GM23338 (cell line): ENCODE results near the gene TMEM39A. TPM values are rescaled to one million over a fixed set of nuclear protein-coding genes. Genes with fewer than 3 reads are reported as not detected.
A peak's percentile ranks its signal among the peaks of the same experiment; 100 is the strongest.

Experiments
- ATAC-seq: fragments of 200-7000 bp; cut with Tn5 transposase; 3 replicates; pipeline ENCODE4 v1.9.1; 2020
- DNase-seq: peaks from one replicate; pipeline ENCODE4 v3.0.0-alpha.2; 2015; ENCODE audit warnings: low spot score
- H2AFZ ChIP-seq: fragments of 200-600 bp; sonication (generic); 2 replicates; pipeline ENCODE4 v1.8.0; 2016; ENCODE audit warnings: antibody characterized with exemption, mild to moderate bottlenecking, moderate library complexity
- H3F3A ChIP-seq: fragments of 200-600 bp; sonication (generic); replicated peaks from 2 replicates; pipeline ENCODE4 v1.8.0; 2017; ENCODE audit warnings: antibody characterized with exemption, mixed run types, low read depth
- H3K27ac ChIP-seq: fragments of 200-600 bp; sonication (generic); 2 replicates; pipeline ENCODE4 v1.6.1; 2016; ENCODE audit warnings: low read depth
- H3K27me3 ChIP-seq: fragments of 200-600 bp; sonication (generic); 2 replicates; pipeline ENCODE4 v1.8.0; 2016; ENCODE audit warnings: mild to moderate bottlenecking, mixed run types, moderate library complexity; ENCODE audit not compliant: insufficient read depth
- H3K36me3 ChIP-seq: fragments of 200-600 bp; sonication (generic); 2 replicates; pipeline ENCODE4 v1.8.0; 2016; ENCODE audit warnings: mild to moderate bottlenecking; ENCODE audit not compliant: insufficient read depth
- H3K4me1 ChIP-seq: fragments of 200-600 bp; sonication (generic); 2 replicates; pipeline ENCODE4 v1.8.0; 2016; ENCODE audit warnings: mild to moderate bottlenecking, moderate library complexity; ENCODE audit not compliant: insufficient read depth
- H3K4me2 ChIP-seq: fragments of 200-600 bp; sonication (generic); 2 replicates; pipeline ENCODE4 v1.7.1; 2017; ENCODE audit warnings: mixed run types
- H3K4me3 ChIP-seq: fragments of 200-600 bp; sonication (generic); 2 replicates; pipeline ENCODE4 v1.6.1; 2016; ENCODE audit warnings: mixed run types
- H3K79me2 ChIP-seq: fragments of 200-600 bp; sonication (generic); replicated peaks from 2 replicates; pipeline ENCODE4 v1.8.0; 2017; ENCODE audit warnings: mild to moderate bottlenecking; ENCODE audit not compliant: insufficient read depth
- H3K9me2 ChIP-seq: fragments of 200-600 bp; sonication (generic); 2 replicates; pipeline ENCODE4 v1.8.0; 2017; ENCODE audit not compliant: insufficient read depth
- H4K20me1 ChIP-seq: fragments of 200-600 bp; sonication (generic); replicated peaks from 2 replicates; pipeline ENCODE4 v1.8.0; 2017; ENCODE audit warnings: mild to moderate bottlenecking; ENCODE audit not compliant: insufficient read depth
- H3K27ac Mint-ChIP-seq: 2 replicates; pipeline ENCODE4 v1.8.0; 2020; ENCODE audit warnings: inconsistent platforms, mild to moderate bottlenecking, moderate library complexity, mixed read lengths
- H3K27me3 Mint-ChIP-seq: 3 replicates; pipeline ENCODE4 v1.8.0; 2022; ENCODE audit warnings: low read depth, mild to moderate bottlenecking, moderate library complexity, mixed read lengths, inconsistent platforms; ENCODE audit not compliant: insufficient read depth, poor library complexity
- H3K36me3 Mint-ChIP-seq: 3 replicates; pipeline ENCODE4 v1.8.0; 2021; ENCODE audit warnings: low read depth, mild to moderate bottlenecking, inconsistent platforms, moderate library complexity, mixed read lengths
- H3K4me1 Mint-ChIP-seq: 3 replicates; pipeline ENCODE4 v1.8.0; 2020; ENCODE audit warnings: mild to moderate bottlenecking, inconsistent platforms, mixed read lengths
- H3K4me3 Mint-ChIP-seq: 3 replicates; pipeline ENCODE4 v1.8.0; 2021; ENCODE audit warnings: moderate library complexity, mild to moderate bottlenecking, inconsistent platforms, mixed read lengths
- H3K9me3 Mint-ChIP-seq: 3 replicates; pipeline ENCODE4 v1.8.0; 2020; ENCODE audit warnings: moderate library complexity, mild to moderate bottlenecking, inconsistent platforms, mixed read lengths
- CREB1 ChIP-seq: fragments of 250-450 bp; sonication (Bioruptor Pico); IDR thresholded peaks from 2 replicates; pipeline ENCODE4 v1.5.0; 2020; ENCODE audit warnings: low read depth, mild to moderate bottlenecking, moderate library complexity
- EZH2 ChIP-seq: fragments of 200-600 bp; sonication (generic); IDR thresholded peaks from one replicate; pipeline ENCODE4 v1.8.0; 2017; ENCODE audit warnings: antibody characterized with exemption, mild to moderate bottlenecking, low read depth; ENCODE audit not compliant: unreplicated experiment
- EZH2phosphoT487 ChIP-seq: fragments of 200-600 bp; sonication (generic); IDR thresholded peaks from one replicate; pipeline ENCODE4 v1.8.1; 2018; ENCODE audit warnings: antibody characterized with exemption; ENCODE audit not compliant: unreplicated experiment
- polyA plus RNA-seq: library from polyadenylated mRNA; unstranded; fragments of >200 nt; fragmentation: Nextera tagmentation; extraction: Ambion mirVana; gene quantifications from 2 replicates; pipeline ENCODE4 v1.2.1, GENCODE V29; 2016
- total RNA-seq: library from RNA; depleted of rRNA; stranded (reverse); fragments of >200 nt; shearing (Covaris generic); gene quantifications from 2 replicates; pipeline ENCODE4 v1.2.3, GENCODE V29; 2014
- TF ChIP-seq, protein P1 (sequence below): IDR thresholded peaks from one replicate; pipeline ENCODE4 v1.6.1; 2018; ENCODE audit warnings: antibody characterized with exemption; ENCODE audit not compliant: unreplicated experiment
- TF ChIP-seq, protein P2 (sequence below), 2 experiments: fragments of 200-600 bp in 1 of 2; sonication (generic) in 1 of 2; conservative IDR thresholded peaks; 2 replicates each; pipeline versions ENCODE4 v1.5.1 to v1.6.1; 2016 to 2017; ENCODE audit warnings: antibody characterized with exemption in 2 of 2, low read depth in 2 of 2, mild to moderate bottlenecking in 2 of 2, moderate library complexity in 1 of 2
- TF ChIP-seq, protein P3 (sequence below): fragments of 250-450 bp; sonication (Bioruptor Pico); IDR thresholded peaks from 2 replicates; pipeline ENCODE4 v1.5.0; 2020; ENCODE audit warnings: mild to moderate bottlenecking, moderate library complexity

The TMEM39A gene
- total and polyA plus RNA-seq, 2 experiments from 2014 or later, result 12.9 to 51.6 TPM

DNA sequence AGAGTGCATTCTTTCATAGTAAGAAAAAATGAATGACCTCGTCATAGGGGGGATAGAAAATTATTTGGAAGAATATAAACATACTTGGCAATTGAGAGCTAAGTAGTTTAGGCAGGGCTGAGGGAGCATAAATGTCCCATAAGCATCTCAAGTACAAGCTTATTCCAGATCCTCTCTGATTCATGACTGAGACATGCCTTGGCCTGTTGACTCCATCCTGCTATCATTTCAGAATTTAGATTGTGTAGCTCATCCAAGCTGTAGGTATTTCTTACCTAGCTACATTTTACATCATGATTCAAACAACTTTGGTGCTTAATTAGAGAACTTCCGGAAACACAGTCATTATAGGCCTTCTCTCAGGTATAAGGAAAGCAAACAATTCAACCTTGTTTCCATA, 17.7 kb upstream of the TMEM39A start:
- Histone ChIP-seq H3K4me3 (no peak overlapping the region), H2AFZ (no peak overlapping the region), H3K36me3 (peaks cover 26% of the 10 kb centered on the region), H3K79me2 (no peaks in the 10 kb centered on the region), H3F3A (no peaks in the 10 kb centered on the region), H3K27me3 (no peaks in the 10 kb centered on the region), H3K4me2 (no peak overlapping the region), H3K27ac (0 out of 2 replicates have a peak overlapping the region, but pooled peaks have one; percentile 22), H3K4me1 (no peaks in the 10 kb centered on the region), H4K20me1 (0 out of 2 replicates have a peak, but pooled peaks cover 2% of the 10 kb centered on the region), H3K9me2 (no peaks in the 10 kb centered on the region)
- Mint-ChIP-seq H3K9me3 (no peaks in the 10 kb centered on the region), H3K4me1 (no peaks in the 10 kb centered on the region), H3K27ac (no peak overlapping the region), H3K27me3 (no peaks in the 10 kb centered on the region), H3K36me3 (peaks cover 15% of the 10 kb centered on the region), H3K4me3 (no peak overlapping the region)
- TF ChIP-seq CREB1 (no peak), EZH2phosphoT487 (no peak), EZH2 (no peak)
- TF ChIP-seq, protein P1, sequence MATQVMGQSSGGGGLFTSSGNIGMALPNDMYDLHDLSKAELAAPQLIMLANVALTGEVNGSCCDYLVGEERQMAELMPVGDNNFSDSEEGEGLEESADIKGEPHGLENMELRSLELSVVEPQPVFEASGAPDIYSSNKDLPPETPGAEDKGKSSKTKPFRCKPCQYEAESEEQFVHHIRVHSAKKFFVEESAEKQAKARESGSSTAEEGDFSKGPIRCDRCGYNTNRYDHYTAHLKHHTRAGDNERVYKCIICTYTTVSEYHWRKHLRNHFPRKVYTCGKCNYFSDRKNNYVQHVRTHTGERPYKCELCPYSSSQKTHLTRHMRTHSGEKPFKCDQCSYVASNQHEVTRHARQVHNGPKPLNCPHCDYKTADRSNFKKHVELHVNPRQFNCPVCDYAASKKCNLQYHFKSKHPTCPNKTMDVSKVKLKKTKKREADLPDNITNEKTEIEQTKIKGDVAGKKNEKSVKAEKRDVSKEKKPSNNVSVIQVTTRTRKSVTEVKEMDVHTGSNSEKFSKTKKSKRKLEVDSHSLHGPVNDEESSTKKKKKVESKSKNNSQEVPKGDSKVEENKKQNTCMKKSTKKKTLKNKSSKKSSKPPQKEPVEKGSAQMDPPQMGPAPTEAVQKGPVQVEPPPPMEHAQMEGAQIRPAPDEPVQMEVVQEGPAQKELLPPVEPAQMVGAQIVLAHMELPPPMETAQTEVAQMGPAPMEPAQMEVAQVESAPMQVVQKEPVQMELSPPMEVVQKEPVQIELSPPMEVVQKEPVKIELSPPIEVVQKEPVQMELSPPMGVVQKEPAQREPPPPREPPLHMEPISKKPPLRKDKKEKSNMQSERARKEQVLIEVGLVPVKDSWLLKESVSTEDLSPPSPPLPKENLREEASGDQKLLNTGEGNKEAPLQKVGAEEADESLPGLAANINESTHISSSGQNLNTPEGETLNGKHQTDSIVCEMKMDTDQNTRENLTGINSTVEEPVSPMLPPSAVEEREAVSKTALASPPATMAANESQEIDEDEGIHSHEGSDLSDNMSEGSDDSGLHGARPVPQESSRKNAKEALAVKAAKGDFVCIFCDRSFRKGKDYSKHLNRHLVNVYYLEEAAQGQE, result no peak
- TF ChIP-seq, protein P2, sequence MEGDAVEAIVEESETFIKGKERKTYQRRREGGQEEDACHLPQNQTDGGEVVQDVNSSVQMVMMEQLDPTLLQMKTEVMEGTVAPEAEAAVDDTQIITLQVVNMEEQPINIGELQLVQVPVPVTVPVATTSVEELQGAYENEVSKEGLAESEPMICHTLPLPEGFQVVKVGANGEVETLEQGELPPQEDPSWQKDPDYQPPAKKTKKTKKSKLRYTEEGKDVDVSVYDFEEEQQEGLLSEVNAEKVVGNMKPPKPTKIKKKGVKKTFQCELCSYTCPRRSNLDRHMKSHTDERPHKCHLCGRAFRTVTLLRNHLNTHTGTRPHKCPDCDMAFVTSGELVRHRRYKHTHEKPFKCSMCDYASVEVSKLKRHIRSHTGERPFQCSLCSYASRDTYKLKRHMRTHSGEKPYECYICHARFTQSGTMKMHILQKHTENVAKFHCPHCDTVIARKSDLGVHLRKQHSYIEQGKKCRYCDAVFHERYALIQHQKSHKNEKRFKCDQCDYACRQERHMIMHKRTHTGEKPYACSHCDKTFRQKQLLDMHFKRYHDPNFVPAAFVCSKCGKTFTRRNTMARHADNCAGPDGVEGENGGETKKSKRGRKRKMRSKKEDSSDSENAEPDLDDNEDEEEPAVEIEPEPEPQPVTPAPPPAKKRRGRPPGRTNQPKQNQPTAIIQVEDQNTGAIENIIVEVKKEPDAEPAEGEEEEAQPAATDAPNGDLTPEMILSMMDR (conservative IDR thresholded peaks at IDR 0.05; ENCODE audit: low read depth in 2 of 2), result no peak
- TF ChIP-seq, protein P3, sequence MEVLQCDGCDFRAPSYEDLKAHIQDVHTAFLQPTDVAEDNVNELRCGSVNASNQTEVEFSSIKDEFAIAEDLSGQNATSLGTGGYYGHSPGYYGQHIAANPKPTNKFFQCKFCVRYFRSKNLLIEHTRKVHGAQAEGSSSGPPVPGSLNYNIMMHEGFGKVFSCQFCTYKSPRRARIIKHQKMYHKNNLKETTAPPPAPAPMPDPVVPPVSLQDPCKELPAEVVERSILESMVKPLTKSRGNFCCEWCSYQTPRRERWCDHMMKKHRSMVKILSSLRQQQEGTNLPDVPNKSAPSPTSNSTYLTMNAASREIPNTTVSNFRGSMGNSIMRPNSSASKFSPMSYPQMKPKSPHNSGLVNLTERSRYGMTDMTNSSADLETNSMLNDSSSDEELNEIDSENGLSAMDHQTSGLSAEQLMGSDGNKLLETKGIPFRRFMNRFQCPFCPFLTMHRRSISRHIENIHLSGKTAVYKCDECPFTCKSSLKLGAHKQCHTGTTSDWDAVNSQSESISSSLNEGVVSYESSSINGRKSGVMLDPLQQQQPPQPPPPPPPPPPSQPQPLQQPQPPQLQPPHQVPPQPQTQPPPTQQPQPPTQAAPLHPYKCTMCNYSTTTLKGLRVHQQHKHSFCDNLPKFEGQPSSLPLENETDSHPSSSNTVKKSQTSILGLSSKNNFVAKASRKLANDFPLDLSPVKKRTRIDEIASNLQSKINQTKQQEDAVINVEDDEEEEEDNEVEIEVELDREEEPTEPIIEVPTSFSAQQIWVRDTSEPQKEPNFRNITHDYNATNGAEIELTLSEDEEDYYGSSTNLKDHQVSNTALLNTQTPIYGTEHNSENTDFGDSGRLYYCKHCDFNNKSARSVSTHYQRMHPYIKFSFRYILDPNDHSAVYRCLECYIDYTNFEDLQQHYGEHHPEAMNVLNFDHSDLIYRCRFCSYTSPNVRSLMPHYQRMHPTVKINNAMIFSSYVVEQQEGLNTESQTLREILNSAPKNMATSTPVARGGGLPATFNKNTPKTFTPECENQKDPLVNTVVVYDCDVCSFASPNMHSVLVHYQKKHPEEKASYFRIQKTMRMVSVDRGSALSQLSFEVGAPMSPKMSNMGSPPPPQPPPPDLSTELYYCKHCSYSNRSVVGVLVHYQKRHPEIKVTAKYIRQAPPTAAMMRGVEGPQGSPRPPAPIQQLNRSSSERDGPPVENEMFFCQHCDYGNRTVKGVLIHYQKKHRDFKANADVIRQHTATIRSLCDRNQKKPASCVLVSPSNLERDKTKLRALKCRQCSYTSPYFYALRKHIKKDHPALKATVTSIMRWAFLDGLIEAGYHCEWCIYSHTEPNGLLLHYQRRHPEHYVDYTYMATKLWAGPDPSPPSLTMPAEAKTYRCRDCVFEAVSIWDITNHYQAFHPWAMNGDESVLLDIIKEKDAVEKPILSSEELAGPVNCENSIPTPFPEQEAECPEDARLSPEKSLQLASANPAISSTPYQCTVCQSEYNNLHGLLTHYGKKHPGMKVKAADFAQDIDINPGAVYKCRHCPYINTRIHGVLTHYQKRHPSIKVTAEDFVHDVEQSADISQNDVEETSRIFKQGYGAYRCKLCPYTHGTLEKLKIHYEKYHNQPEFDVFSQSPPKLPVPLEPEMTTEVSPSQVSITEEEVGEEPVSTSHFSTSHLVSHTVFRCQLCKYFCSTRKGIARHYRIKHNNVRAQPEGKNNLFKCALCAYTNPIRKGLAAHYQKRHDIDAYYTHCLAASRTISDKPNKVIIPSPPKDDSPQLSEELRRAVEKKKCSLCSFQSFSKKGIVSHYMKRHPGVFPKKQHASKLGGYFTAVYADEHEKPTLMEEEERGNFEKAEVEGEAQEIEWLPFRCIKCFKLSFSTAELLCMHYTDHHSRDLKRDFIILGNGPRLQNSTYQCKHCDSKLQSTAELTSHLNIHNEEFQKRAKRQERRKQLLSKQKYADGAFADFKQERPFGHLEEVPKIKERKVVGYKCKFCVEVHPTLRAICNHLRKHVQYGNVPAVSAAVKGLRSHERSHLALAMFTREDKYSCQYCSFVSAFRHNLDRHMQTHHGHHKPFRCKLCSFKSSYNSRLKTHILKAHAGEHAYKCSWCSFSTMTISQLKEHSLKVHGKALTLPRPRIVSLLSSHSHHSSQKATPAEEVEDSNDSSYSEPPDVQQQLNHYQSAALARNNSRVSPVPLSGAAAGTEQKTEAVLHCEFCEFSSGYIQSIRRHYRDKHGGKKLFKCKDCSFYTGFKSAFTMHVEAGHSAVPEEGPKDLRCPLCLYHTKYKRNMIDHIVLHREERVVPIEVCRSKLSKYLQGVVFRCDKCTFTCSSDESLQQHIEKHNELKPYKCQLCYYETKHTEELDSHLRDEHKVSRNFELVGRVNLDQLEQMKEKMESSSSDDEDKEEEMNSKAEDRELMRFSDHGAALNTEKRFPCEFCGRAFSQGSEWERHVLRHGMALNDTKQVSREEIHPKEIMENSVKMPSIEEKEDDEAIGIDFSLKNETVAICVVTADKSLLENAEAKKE (CRISPR knock-in tag), result no peak
- ATAC-seq, result no peak
- no peak for DNase-seq
